Tibial nerve (tissue), 4 donors: ENCODE data around the gene PTPRM. TPM values are rescaled to one million over a fixed set of nuclear protein-coding genes. Genes with fewer than 3 reads are reported as not detected.

Source experiments
- DNase-seq, 2 donors: peaks; one replicate each; pipeline ENCODE4 v3.0.0-alpha.2; 2019; ENCODE audit warnings: low spot score in 2 of 2
- H3K27ac ChIP-seq, 4 donors: fragments of 200-600 bp; sonication (generic) in 3 of 4; one replicate each; pipeline ENCODE4 v1.5.1; 2017 to 2019; ENCODE audit warnings: mild to moderate bottlenecking in 1 of 4
- H3K27me3 ChIP-seq, 2 donors: fragments of 200-600 bp; sonication (generic) in 1 of 2; one replicate each; pipeline versions ENCODE4 v1.5.1 to v1.6.0; 2017 to 2019
- H3K36me3 ChIP-seq, 3 donors: fragments of 200-600 bp; sonication (generic); one replicate each; pipeline ENCODE4 v1.5.1; 2018 to 2019
- H3K4me1 ChIP-seq, 4 donors: fragments of 200-600 bp; sonication (generic) in 3 of 4; one replicate each; pipeline ENCODE4 v1.5.1; 2017 to 2019
- H3K4me3 ChIP-seq, 4 donors: fragments of 200-600 bp; sonication (generic) in 3 of 4; one replicate each; pipeline ENCODE4 v1.5.1; 2017 to 2019; ENCODE audit warnings: mild to moderate bottlenecking in 1 of 4, moderate library complexity in 1 of 4
- H3K9me3 ChIP-seq, 4 donors: fragments of 200-600 bp; sonication (generic) in 3 of 4; one replicate each; pipeline ENCODE4 v1.5.1; 2017 to 2019
- CTCF ChIP-seq, 5 experiments: fragments of 200-600 bp in 3 of 5; fragments of 450-650 bp in 2 of 5; sonication (generic) in 3 of 5; IDR thresholded peaks; one replicate each; pipeline ENCODE4 v1.5.1; 2016 to 2019; ENCODE audit warnings: antibody characterized with exemption in 5 of 5, mild to moderate bottlenecking in 3 of 5, moderate library complexity in 2 of 5
- EP300 ChIP-seq, 2 donors: sonication (generic); formaldehyde crosslinking; IDR thresholded peaks; one replicate each; pipeline ENCODE4 v1.6.1; 2017; ENCODE audit warnings: antibody characterized with exemption in 2 of 2, mild to moderate bottlenecking in 1 of 2
- POLR2A ChIP-seq, 2 donors: fragments of 450-650 bp; IDR thresholded peaks; one replicate each; pipeline ENCODE4 v1.6.1; 2017; ENCODE audit warnings: antibody characterized with exemption in 2 of 2, mild to moderate bottlenecking in 2 of 2, moderate library complexity in 2 of 2
- WGBS, 2 donors: methylation state at CpG; one replicate each; pipeline ENCODE4 v1.1.5; 2018; 5-methylcytosine and 5-hydroxymethylcytosine counted together
- total RNA-seq, 4 donors: library from RNA; depleted of rRNA; stranded (reverse); fragments of >200 nt; gene quantifications; one replicate each; pipeline ENCODE4 v1.1.0, GENCODE V29; 2016

The PTPRM gene
- total RNA-seq, 4 donors from 2014 or later: 62.2 to 92.4 (median 80.7) TPM

GRCh38 chr18:8339210-8339609, 772.1 kb downstream of the PTPRM start:
- 66 to 80% methylated on average over 4 of the region's 4 CpGs for WGBS, 2 donors
- Histone ChIP-seq H3K4me3 (no peak overlapping the region), H3K27me3 (no peaks in the 10 kb centered on the region), H3K27ac (no peak overlapping the region), H3K36me3 (no peaks in the 10 kb centered on the region), H3K9me3 (no peaks in the 10 kb centered on the region), H3K4me1 (peaks cover 0 to 15% (median 0%) of the 10 kb centered on the region in 4 donors)
- no peak for DNase-seq
- no peak for TF ChIP-seq EP300 (IDR thresholded peaks at IDR 0.05)
- TF ChIP-seq CTCF (IDR thresholded peaks at IDR 0.05): no peak
- TF ChIP-seq POLR2A (IDR thresholded peaks at IDR 0.05): no peak

GRCh38 chr18:8339952-8340351, 772.8 kb downstream of the PTPRM start:
- Histone ChIP-seq H3K4me3 (no peak overlapping the region), H3K9me3 (no peaks in the 10 kb centered on the region), H3K27ac (no peak overlapping the region), H3K27me3 (no peaks in the 10 kb centered on the region), H3K4me1 (peaks cover 0 to 15% (median 0%) of the 10 kb centered on the region in 4 donors), H3K36me3 (no peaks in the 10 kb centered on the region)
- DNase-seq: no peak
- TF ChIP-seq CTCF (IDR thresholded peaks at IDR 0.05) (no peak), POLR2A (IDR thresholded peaks at IDR 0.05) (no peak), EP300 (IDR thresholded peaks at IDR 0.05) (no peak)
- WGBS, 2 donors: 81 to 87% methylated on average over 10 of the region's 10 CpGs

- Histone ChIP-seq H3K36me3 (peaks cover 0 to 9% (median 0%) of the 10 kb centered on the region in 3 donors), H3K27ac (no peak overlapping the region), H3K9me3 (no peaks in the 10 kb centered on the region), H3K4me1 (peaks cover 0 to 15% (median 0%) of the 10 kb centered on the region in 4 donors), H3K4me3 (no peak overlapping the region), H3K27me3 (no peaks in the 10 kb centered on the region)
- TF ChIP-seq POLR2A (IDR thresholded peaks at IDR 0.05) (no peak), EP300 (IDR thresholded peaks at IDR 0.05) (no peak), CTCF (IDR thresholded peaks at IDR 0.05) (no peak)
- DNase-seq: no peak
- WGBS, 2 donors: 54 to 58% methylated on average over 6 of the region's 6 CpGs
Observed at GRCh38 chr18:8341481-8342230, 774.5 kb downstream of the PTPRM start.

- H3K9me3 ChIP-seq: no peaks in the 10 kb centered on the region
- no peaks in the 10 kb centered on the region for H3K27me3 ChIP-seq
- DNase-seq: no peak
- no peaks in the 10 kb centered on the region for H3K4me1 ChIP-seq
- peaks cover 0 to 29% (median 0%) of the 10 kb centered on the region in 3 donors for H3K36me3 ChIP-seq
- H3K4me3 ChIP-seq: no peak overlapping the region
- H3K27ac ChIP-seq: no peak overlapping the region
- 82 to 85% methylated on average over 17 of the region's 17 CpGs for WGBS, 2 donors
- TF ChIP-seq CTCF (IDR thresholded peaks at IDR 0.05) (no peak), POLR2A (IDR thresholded peaks at IDR 0.05) (no peak), EP300 (IDR thresholded peaks at IDR 0.05) (no peak)
Observed at GRCh38 chr18:8348051-8348720, 781.1 kb downstream of the PTPRM start.
